Mesendoderm (in vitro differentiated cells): ENCODE data around the gene PAK5.

ENCODE experiments used
- DNase-seq: peaks from one replicate; pipeline ENCODE4 v3.0.0; 2013
- H2AK5ac ChIP-seq: 2 replicates; pipeline ENCODE4 v1.6.1; 2013; ENCODE audit warnings: low read length, inconsistent platforms
- H2BK120ac ChIP-seq: 2 replicates; pipeline ENCODE4 v1.6.1; 2013; ENCODE audit warnings: low read depth, mild to moderate bottlenecking, low read length, moderate library complexity, mixed read lengths
- H2BK15ac ChIP-seq: replicated peaks from 2 replicates; pipeline ENCODE4 v1.6.1; 2013; ENCODE audit warnings: low read depth, mild to moderate bottlenecking, moderate library complexity
- H2BK5ac ChIP-seq: 2 replicates; pipeline ENCODE4 v1.6.1; 2013; ENCODE audit warnings: low read length, inconsistent platforms
- H3K18ac ChIP-seq: 2 replicates; pipeline ENCODE4 v1.6.1; 2013; ENCODE audit warnings: mild to moderate bottlenecking, low read length, mixed read lengths
- H3K23ac ChIP-seq: one replicate; pipeline ENCODE4 v1.6.1; 2013; ENCODE audit warnings: low read length
- H3K27ac ChIP-seq: 2 replicates; pipeline ENCODE4 v1.5.1; 2013; ENCODE audit warnings: low read depth, mild to moderate bottlenecking, inconsistent platforms, low read length, moderate library complexity
- H3K27me3 ChIP-seq: 2 replicates; pipeline ENCODE4 v1.6.1; 2013; ENCODE audit warnings: low read length, control low read depth, mild to moderate bottlenecking, inconsistent platforms; ENCODE audit not compliant: insufficient read depth, poor library complexity
- H3K36me3 ChIP-seq: 2 replicates; pipeline ENCODE4 v1.6.1; 2013; ENCODE audit warnings: low read length, inconsistent platforms; ENCODE audit not compliant: control insufficient read depth, insufficient read depth
- H3K4ac ChIP-seq: one replicate; pipeline ENCODE4 v1.6.1; 2013; ENCODE audit warnings: low read depth, mild to moderate bottlenecking, low read length, moderate library complexity
- H3K4me1 ChIP-seq: 2 replicates; pipeline ENCODE4 v1.6.1; 2013; ENCODE audit warnings: low read depth, low read length, inconsistent platforms; ENCODE audit not compliant: control insufficient read depth
- H3K4me2 ChIP-seq: 2 replicates; pipeline ENCODE4 v1.6.1; 2013; ENCODE audit warnings: low read length
- H3K4me3 ChIP-seq: 2 replicates; pipeline ENCODE4 v1.5.1; 2013; ENCODE audit warnings: mild to moderate bottlenecking, low read length
- H3K56ac ChIP-seq: one replicate; pipeline ENCODE4 v1.6.1; 2013; ENCODE audit warnings: low read length
- H3K79me1 ChIP-seq: 2 replicates; pipeline ENCODE4 v1.6.1; 2013; ENCODE audit warnings: low read length, inconsistent platforms
- H3K79me2 ChIP-seq: 2 replicates; pipeline ENCODE4 v1.6.1; 2013; ENCODE audit warnings: mild to moderate bottlenecking, low read length; ENCODE audit not compliant: control insufficient read depth, insufficient read depth
- H3K9ac ChIP-seq: 2 replicates; pipeline ENCODE4 v1.6.1; 2013; ENCODE audit warnings: low read length, inconsistent platforms
- H4K5ac ChIP-seq: one replicate; pipeline ENCODE4 v1.6.1; 2013; ENCODE audit warnings: low read length
- H4K8ac ChIP-seq: one replicate; pipeline ENCODE4 v1.6.1; 2013; ENCODE audit warnings: low read depth, mild to moderate bottlenecking, control low read depth, low read length, moderate library complexity
- WGBS: extraction: QIAGEN DNeasy Blood & Tissue Kit; methylation state at CpG from one replicate; pipeline ENCODE4 v1.1.7; 2013; ENCODE audit warnings: low lambda C conversion rate, missing lambda C conversion rate; ENCODE audit not compliant: insufficient coverage; ENCODE audit errors: extremely low coverage; 5-methylcytosine and 5-hydroxymethylcytosine counted together

PAK5 gene

GRCh38 chr20:9551808-9552550 lies 286.9 kb downstream of the PAK5 start:
- H3K79me2 ChIP-seq = no peaks in the 10 kb centered on the region
- H3K23ac ChIP-seq = no peak overlapping the region
- no peak overlapping the region for H3K18ac ChIP-seq
- H3K56ac ChIP-seq = no peak overlapping the region
- no peak overlapping the region for H2AK5ac ChIP-seq
- H3K4me2 ChIP-seq = no peak overlapping the region
- no peaks in the 10 kb centered on the region for H3K27me3 ChIP-seq
- no peak overlapping the region for H2BK120ac ChIP-seq
- H4K8ac ChIP-seq = no peak overlapping the region
- H2BK5ac ChIP-seq = no peak overlapping the region
- H3K36me3 ChIP-seq = no peaks in the 10 kb centered on the region
- H3K79me1 ChIP-seq = no peaks in the 10 kb centered on the region
- no peak overlapping the region for H3K4ac ChIP-seq
- no peak overlapping the region for H3K9ac ChIP-seq
- no peaks in the 10 kb centered on the region for H3K4me1 ChIP-seq
- no peak overlapping the region for H3K4me3 ChIP-seq
- no peak overlapping the region for H3K27ac ChIP-seq
- WGBS = no CpG with 5 or more reads among the region's 4 CpGs
- DNase-seq = no peak
- no peak overlapping the region for H2BK15ac ChIP-seq
- H4K5ac ChIP-seq = no peak overlapping the region

- no peaks in the 10 kb centered on the region for H3K36me3 ChIP-seq
- no peak overlapping the region for H3K18ac ChIP-seq
- H2BK120ac ChIP-seq = no peak overlapping the region
- no peak overlapping the region for H2BK15ac ChIP-seq
- no peak overlapping the region for H2BK5ac ChIP-seq
- H3K4ac ChIP-seq = no peak overlapping the region
- no peak overlapping the region for H3K56ac ChIP-seq
- no peaks in the 10 kb centered on the region for H3K27me3 ChIP-seq
- H3K4me1 ChIP-seq = no peaks in the 10 kb centered on the region
- no peak overlapping the region for H3K4me2 ChIP-seq
- H3K79me1 ChIP-seq = no peaks in the 10 kb centered on the region
- no peak overlapping the region for H4K5ac ChIP-seq
- no peak overlapping the region for H3K23ac ChIP-seq
- no peak overlapping the region for H3K9ac ChIP-seq
- no peak overlapping the region for H2AK5ac ChIP-seq
- H3K27ac ChIP-seq = no peak overlapping the region
- no peaks in the 10 kb centered on the region for H3K79me2 ChIP-seq
- H3K4me3 ChIP-seq = no peak overlapping the region
- WGBS = no CpG with 5 or more reads among the region's 2 CpGs
- H4K8ac ChIP-seq = no peak overlapping the region
- DNase-seq = no peak
These were observed 288.0 kb downstream of the PAK5 start for GRCh38 chr20:9550871-9551270.

- no peak overlapping the region for H2AK5ac ChIP-seq
- H3K23ac ChIP-seq = no peak overlapping the region
- no peak overlapping the region for H4K8ac ChIP-seq
- no peak overlapping the region for H3K27ac ChIP-seq
- no peaks in the 10 kb centered on the region for H3K79me1 ChIP-seq
- H3K9ac ChIP-seq = no peak overlapping the region
- H3K18ac ChIP-seq = no peak overlapping the region
- H3K27me3 ChIP-seq = no peaks in the 10 kb centered on the region
- no peaks in the 10 kb centered on the region for H3K79me2 ChIP-seq
- H3K36me3 ChIP-seq = no peaks in the 10 kb centered on the region
- no peak overlapping the region for H3K4me2 ChIP-seq
- H2BK15ac ChIP-seq = no peak overlapping the region
- H3K56ac ChIP-seq = no peak overlapping the region
- WGBS = no CpG with 5 or more reads among the region's 1 CpG
- no peak overlapping the region for H2BK120ac ChIP-seq
- H4K5ac ChIP-seq = no peak overlapping the region
- no peaks in the 10 kb centered on the region for H3K4me1 ChIP-seq
- no peak overlapping the region for H3K4ac ChIP-seq
- H2BK5ac ChIP-seq = no peak overlapping the region
- DNase-seq = no peak
- H3K4me3 ChIP-seq = no peak overlapping the region
These were observed 288.6 kb downstream of the PAK5 start for GRCh38 chr20:9550283-9550682.

DNA sequence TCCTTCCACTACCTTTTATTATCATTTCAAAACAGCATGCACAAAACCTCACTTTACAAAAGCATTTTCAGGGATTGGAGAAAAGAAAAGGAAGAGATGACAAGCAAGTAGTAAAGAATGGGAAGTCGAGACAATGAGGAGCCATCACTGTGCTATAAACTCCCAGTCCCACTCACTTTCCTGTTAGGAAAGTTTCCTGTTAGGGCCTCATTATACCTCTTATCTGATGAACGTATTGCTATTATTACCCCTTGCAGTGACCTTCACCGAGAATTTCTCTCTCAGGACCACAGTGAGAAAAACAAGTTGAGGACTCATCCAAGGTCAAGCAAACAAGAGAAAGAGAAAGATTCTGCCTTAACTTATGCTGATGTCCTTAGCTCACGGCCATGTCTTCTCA lies 295.7 kb downstream of the PAK5 start:
- H3K23ac ChIP-seq = no peak overlapping the region
- H3K9ac ChIP-seq = no peak overlapping the region
- H3K79me1 ChIP-seq = no peaks in the 10 kb centered on the region
- H2BK120ac ChIP-seq = no peak overlapping the region
- H2AK5ac ChIP-seq = no peak overlapping the region
- H2BK15ac ChIP-seq = no peak overlapping the region
- no peak overlapping the region for H3K18ac ChIP-seq
- no CpG with 5 or more reads among the region's 4 CpGs for WGBS
- H3K56ac ChIP-seq = no peak overlapping the region
- no peaks in the 10 kb centered on the region for H3K79me2 ChIP-seq
- no peak overlapping the region for H3K4ac ChIP-seq
- no peak overlapping the region for H3K4me3 ChIP-seq
- DNase-seq = no peak
- H3K27me3 ChIP-seq = no peaks in the 10 kb centered on the region
- no peak overlapping the region for H3K27ac ChIP-seq
- H4K5ac ChIP-seq = no peak overlapping the region
- no peak overlapping the region for H4K8ac ChIP-seq
- H3K4me2 ChIP-seq = no peak overlapping the region
- no peaks in the 10 kb centered on the region for H3K36me3 ChIP-seq
- no peaks in the 10 kb centered on the region for H3K4me1 ChIP-seq
- H2BK5ac ChIP-seq = no peak overlapping the region

DNA sequence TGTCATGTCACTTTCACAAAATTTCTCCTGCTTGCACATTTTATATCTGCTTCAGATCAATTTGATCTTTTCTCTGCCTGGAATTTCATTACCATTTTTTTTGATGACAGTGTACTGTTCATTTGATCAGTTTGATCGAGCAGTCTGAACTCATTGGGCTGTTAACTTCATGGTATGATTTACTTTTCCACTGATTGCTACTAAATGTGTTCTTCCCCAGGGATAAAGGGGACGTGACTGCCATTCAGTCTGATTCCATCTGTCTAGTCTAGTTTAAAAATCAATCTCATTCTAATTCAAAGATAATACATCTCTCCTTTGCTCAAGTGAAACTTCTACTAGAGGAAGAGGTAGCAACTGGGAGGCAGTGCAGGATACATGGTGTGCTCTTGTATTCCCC lies 303.4 kb downstream of the PAK5 start:
- no peak overlapping the region for H3K56ac ChIP-seq
- no peak overlapping the region for H3K4ac ChIP-seq
- WGBS = no CpG with 5 or more reads among the region's 2 CpGs
- no peak overlapping the region for H2BK15ac ChIP-seq
- H3K27ac ChIP-seq = no peak overlapping the region
- H3K23ac ChIP-seq = no peak overlapping the region
- H2BK120ac ChIP-seq = no peak overlapping the region
- H3K36me3 ChIP-seq = no peaks in the 10 kb centered on the region
- H3K4me3 ChIP-seq = no peak overlapping the region
- H2AK5ac ChIP-seq = no peak overlapping the region
- no peaks in the 10 kb centered on the region for H3K4me1 ChIP-seq
- H3K18ac ChIP-seq = no peak overlapping the region
- DNase-seq = no peak
- H4K8ac ChIP-seq = no peak overlapping the region
- no peak overlapping the region for H3K4me2 ChIP-seq
- no peak overlapping the region for H2BK5ac ChIP-seq
- H4K5ac ChIP-seq = no peak overlapping the region
- H3K79me2 ChIP-seq = no peaks in the 10 kb centered on the region
- H3K79me1 ChIP-seq = no peaks in the 10 kb centered on the region
- no peaks in the 10 kb centered on the region for H3K27me3 ChIP-seq
- H3K9ac ChIP-seq = no peak overlapping the region

- H3K4ac ChIP-seq = no peak overlapping the region
- DNase-seq = no peak
- H3K4me2 ChIP-seq = no peak overlapping the region
- no peaks in the 10 kb centered on the region for H3K79me1 ChIP-seq
- H4K5ac ChIP-seq = no peak overlapping the region
- no peaks in the 10 kb centered on the region for H3K27me3 ChIP-seq
- H3K27ac ChIP-seq = no peak overlapping the region
- no peak overlapping the region for H3K9ac ChIP-seq
- H3K4me1 ChIP-seq = no peaks in the 10 kb centered on the region
- H3K4me3 ChIP-seq = no peak overlapping the region
- no peaks in the 10 kb centered on the region for H3K79me2 ChIP-seq
- no peak overlapping the region for H2BK5ac ChIP-seq
- H4K8ac ChIP-seq = no peak overlapping the region
- WGBS = no CpG with 5 or more reads among the region's 5 CpGs
- no peak overlapping the region for H3K56ac ChIP-seq
- H3K23ac ChIP-seq = no peak overlapping the region
- no peaks in the 10 kb centered on the region for H3K36me3 ChIP-seq
- no peak overlapping the region for H3K18ac ChIP-seq
- no peak overlapping the region for H2AK5ac ChIP-seq
- H2BK120ac ChIP-seq = no peak overlapping the region
- H2BK15ac ChIP-seq = no peak overlapping the region
These were observed 304.9 kb downstream of the PAK5 start for GRCh38 chr20:9534025-9534424.
